ENCODE data around the gene BRD1. TPM values are rescaled to one million over a fixed set of nuclear protein-coding genes. Genes with fewer than 3 reads are reported as not detected.
A peak's percentile ranks its signal among the peaks of the same experiment; 100 is the strongest.
"Not testable (repeated sequence)": the region's sequence is repeated elsewhere in the genome, so short reads cannot be mapped to it uniquely, and the experiment has no call there.

BRD1 gene
- polyA plus RNA-seq, 1 experiment: 4.6 TPM

- ChIA-PET CTCF (interaction anchor here (1.1 kb wide), 1 partner anchor 34 kb away, joined by 3 read pairs; no protein-coding TSS in a partner anchor), POLR2A (interaction anchor here (0.8 kb wide), 1 partner anchor 108 kb away, joined by 3 read pairs; no protein-coding TSS in a partner anchor)
- TF ChIP-seq CTCF (IDR thresholded peaks at IDR 0.05; ENCODE audit: low read depth, low read length): no peak
- H3K27ac ChIP-seq (ENCODE audit: low read depth, low read length): peak overlapping the region; percentile 57
- H3K27me3 ChIP-seq (ENCODE audit: control insufficient read depth, insufficient read depth, low read length): peaks cover 21% of the 10 kb centered on the region
- no peaks in the 10 kb centered on the region; the same call in 1 of the 2 replicates for H3K9me3 ChIP-seq (ENCODE audit: control insufficient read depth, insufficient read depth, low read length)
- peak overlapping the region; percentile 86 for H3K4me3 ChIP-seq (ENCODE audit: low read depth, low read length)
- no peak for DNase-seq (ENCODE audit: low read depth, low spot score)
Observed at GRCh38 chr22:49853981-49854831, 26.5 kb upstream of the BRD1 start.

- no peaks in the 10 kb centered on the region; the same call in 1 of the 2 replicates for H3K9me3 ChIP-seq (ENCODE audit: control insufficient read depth, insufficient read depth, low read length)
Observed at GRCh38 chr22:49852898-49853894, 25.5 kb upstream of the BRD1 start, which contains the start of gene ZBED4. TSS of gene ZBED4 (plus strand) at chr22:49853844. CDS start at chr22:49883663, 29,819 bp downstream.

GRCh38 chr22:49852568-49852897 lies 24.9 kb upstream of the BRD1 start:
- CTCF ChIA-PET: not testable (repeated sequence)

More at GRCh38 chr22:49852898-49853894, 25.5 kb upstream of the BRD1 start, which contains the start of gene ZBED4:
- ChIA-PET POLR2A (no interaction called here), CTCF (no interaction called here)
- peak; percentile 85 for DNase-seq (ENCODE audit: low read depth, low spot score)
- Histone ChIP-seq H3K27me3 (ENCODE audit: control insufficient read depth, insufficient read depth, low read length) (peaks cover 29% of the 10 kb centered on the region), H3K27ac (ENCODE audit: low read depth, low read length) (peak within 1 kb of the TSS; percentile 80), H3K4me3 (ENCODE audit: low read depth, low read length) (peak within 1 kb of the TSS; percentile 86)
- TF ChIP-seq CTCF (IDR thresholded peaks at IDR 0.05; ENCODE audit: low read depth, low read length): no peak

GRCh38 chr22:49850959-49851802 lies 23.5 kb upstream of the BRD1 start:
- H3K27ac ChIP-seq (ENCODE audit: low read depth, low read length): no peak overlapping the region
- H3K4me3 ChIP-seq (ENCODE audit: low read depth, low read length): no peak overlapping the region
- TF ChIP-seq CTCF (IDR thresholded peaks at IDR 0.05; ENCODE audit: low read depth, low read length): no peak
- H3K9me3 ChIP-seq (ENCODE audit: control insufficient read depth, insufficient read depth, low read length): peaks cover 5% of the 10 kb centered on the region; the same call in 1 of the 2 replicates
- H3K27me3 ChIP-seq (ENCODE audit: control insufficient read depth, insufficient read depth, low read length): peaks cover 46% of the 10 kb centered on the region
- ChIA-PET POLR2A (no interaction called here), CTCF (no interaction called here)
- DNase-seq (ENCODE audit: low read depth, low spot score): no peak

More at GRCh38 chr22:49852568-49852897, 24.9 kb upstream of the BRD1 start:
- H3K27me3 ChIP-seq (ENCODE audit: control insufficient read depth, insufficient read depth, low read length): peaks cover 36% of the 10 kb centered on the region
- peak overlapping the region; percentile 75 for H3K4me3 ChIP-seq (ENCODE audit: low read depth, low read length)
- DNase-seq (ENCODE audit: low read depth, low spot score); H3K9me3 ChIP-seq (ENCODE audit: control insufficient read depth, insufficient read depth, low read length); POLR2A ChIA-PET: not testable (repeated sequence)
- peak overlapping the region; percentile 80 for H3K27ac ChIP-seq (ENCODE audit: low read depth, low read length)
